Lower lobe of right lung (tissue), 2 donors: ENCODE measurements around the gene CASKIN2. TPM values are rescaled to one million over a fixed set of nuclear protein-coding genes. Genes with fewer than 3 reads are reported as not detected.

Source experiments
- ATAC-seq, 2 donors: fragments of 200-7000 bp; cut with Tn5 transposase; one replicate each; pipeline ENCODE4 v1.9.1; 2020 to 2022; ENCODE audit warnings: mild to moderate bottlenecking in 2 of 2, moderate library complexity in 2 of 2
- DNase-seq: peaks from one replicate; pipeline ENCODE4 v3.0.0-alpha.2; 2020
- H3K27ac ChIP-seq: fragments of 200-600 bp; one replicate; pipeline ENCODE4 v1.8.0; 2022
- H3K27me3 ChIP-seq: fragments of 200-600 bp; one replicate; pipeline ENCODE4 v1.8.0; 2022; ENCODE audit warnings: low read depth
- H3K36me3 ChIP-seq: fragments of 200-600 bp; one replicate; pipeline ENCODE4 v1.8.0; 2022; ENCODE audit warnings: mild to moderate bottlenecking
- H3K4me1 ChIP-seq: fragments of 200-600 bp; one replicate; pipeline ENCODE4 v1.8.0; 2022
- H3K4me3 ChIP-seq: fragments of 200-600 bp; one replicate; pipeline ENCODE4 v1.8.0; 2022; ENCODE audit warnings: mild to moderate bottlenecking
- H3K9me3 ChIP-seq: fragments of 200-600 bp; one replicate; pipeline ENCODE4 v1.8.0; 2022
- intact Hi-C: fragments of 100-400 bp; cut with DNase I; formaldehyde crosslinking; loops from one replicate; pipeline ENCODE4 v1.11.0; 2022
- total RNA-seq: library from RNA; stranded (reverse); fragmentation: NEBNext Ultra II Directional; extraction: Animal tissue kit (Norgen Biotek cat#: 25700); gene quantifications from one replicate; pipeline ENCODE4 v1.2.1, GENCODE V29; 2021
- TF ChIP-seq, protein P1 (sequence below): fragments of 200-600 bp; IDR thresholded peaks from one replicate; pipeline ENCODE4 v1.8.0; 2022; ENCODE audit warnings: antibody characterized with exemption, mild to moderate bottlenecking
- donor health status: DM: no; HTN: yes; CAD: no; lungs with severe emphysema.

Gene CASKIN2
- total RNA-seq, 1 donor from 2014 or later, result 68.8 TPM

DNA sequence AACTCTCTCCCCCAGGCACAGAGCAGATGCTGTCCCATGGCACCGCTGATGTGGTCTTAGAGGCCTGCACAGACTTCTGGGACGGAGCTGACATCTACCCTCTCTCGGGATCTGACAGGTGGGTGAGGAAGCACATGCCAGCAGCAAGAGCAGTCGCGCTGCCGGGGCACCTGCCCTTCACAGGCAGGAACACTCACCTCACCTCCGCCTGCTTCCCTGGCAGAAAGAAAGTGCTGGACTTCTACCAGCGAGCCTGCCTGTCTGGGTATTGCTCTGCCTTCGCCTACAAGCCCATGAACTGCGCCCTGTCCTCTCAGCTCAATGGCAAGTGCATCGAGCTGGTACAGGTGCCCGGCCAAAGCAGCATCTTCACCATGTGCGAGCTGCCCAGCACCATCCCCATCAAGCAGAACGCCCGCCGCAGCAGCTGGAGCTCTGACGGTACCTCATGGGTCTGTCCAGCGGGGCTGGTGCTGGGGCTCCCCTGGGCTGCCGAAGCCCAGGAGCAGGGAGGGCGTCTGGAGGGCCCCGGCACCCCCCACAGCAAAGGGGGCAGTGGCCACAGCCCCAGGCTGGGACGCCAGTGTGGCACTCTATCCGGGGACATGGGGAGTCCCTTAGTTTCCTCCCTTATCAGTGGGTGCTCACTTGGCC, 21.7 kb downstream of the CASKIN2 start:
- peaks cover 82% of the 10 kb centered on the region for H3K36me3 ChIP-seq
- DNase-seq, result no peak

DNA sequence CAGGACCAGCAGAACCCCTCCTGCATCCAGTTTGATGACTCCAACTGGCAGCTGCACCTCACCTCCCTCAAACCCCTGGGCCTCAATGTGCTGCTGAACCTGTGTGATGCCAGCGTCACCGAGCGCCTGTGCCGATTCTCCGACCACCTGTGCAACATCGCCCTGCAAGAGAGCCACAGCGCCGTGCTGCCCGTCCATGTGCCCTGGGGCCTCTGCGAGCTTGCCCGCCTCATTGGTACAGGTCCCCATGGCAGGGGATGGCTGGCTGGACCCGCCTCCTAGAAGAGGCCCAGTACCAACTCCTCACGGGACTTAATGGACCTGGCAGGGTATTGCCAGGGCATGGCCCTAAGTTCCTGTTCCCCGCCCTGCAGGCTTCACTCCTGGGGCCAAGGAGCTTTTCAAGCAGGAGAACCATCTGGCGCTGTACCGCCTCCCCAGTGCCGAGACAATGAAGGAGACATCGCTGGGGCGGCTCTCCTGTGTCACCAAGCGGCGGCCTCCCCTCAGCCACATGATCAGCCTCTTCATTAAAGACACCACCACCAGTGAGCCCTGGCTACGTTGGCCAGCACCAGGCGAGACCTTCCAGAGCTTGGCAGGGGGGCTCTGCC, 22.7 kb downstream of the CASKIN2 start:
- Histone ChIP-seq H3K4me1 (peaks cover 24% of the 10 kb centered on the region), H3K36me3 (peaks cover 73% of the 10 kb centered on the region)

More for the DNA sequence above, 21.7 kb downstream of the CASKIN2 start:
- intact Hi-C loops, result no loop called here
- Histone ChIP-seq H3K27ac (no peak overlapping the region), H3K4me1 (peaks cover 16% of the 10 kb centered on the region), H3K27me3 (no peaks in the 10 kb centered on the region), H3K9me3 (no peaks in the 10 kb centered on the region), H3K4me3 (no peak overlapping the region)
- ATAC-seq, result no peak
- TF ChIP-seq, protein P1, sequence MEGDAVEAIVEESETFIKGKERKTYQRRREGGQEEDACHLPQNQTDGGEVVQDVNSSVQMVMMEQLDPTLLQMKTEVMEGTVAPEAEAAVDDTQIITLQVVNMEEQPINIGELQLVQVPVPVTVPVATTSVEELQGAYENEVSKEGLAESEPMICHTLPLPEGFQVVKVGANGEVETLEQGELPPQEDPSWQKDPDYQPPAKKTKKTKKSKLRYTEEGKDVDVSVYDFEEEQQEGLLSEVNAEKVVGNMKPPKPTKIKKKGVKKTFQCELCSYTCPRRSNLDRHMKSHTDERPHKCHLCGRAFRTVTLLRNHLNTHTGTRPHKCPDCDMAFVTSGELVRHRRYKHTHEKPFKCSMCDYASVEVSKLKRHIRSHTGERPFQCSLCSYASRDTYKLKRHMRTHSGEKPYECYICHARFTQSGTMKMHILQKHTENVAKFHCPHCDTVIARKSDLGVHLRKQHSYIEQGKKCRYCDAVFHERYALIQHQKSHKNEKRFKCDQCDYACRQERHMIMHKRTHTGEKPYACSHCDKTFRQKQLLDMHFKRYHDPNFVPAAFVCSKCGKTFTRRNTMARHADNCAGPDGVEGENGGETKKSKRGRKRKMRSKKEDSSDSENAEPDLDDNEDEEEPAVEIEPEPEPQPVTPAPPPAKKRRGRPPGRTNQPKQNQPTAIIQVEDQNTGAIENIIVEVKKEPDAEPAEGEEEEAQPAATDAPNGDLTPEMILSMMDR, result no peak

DNA sequence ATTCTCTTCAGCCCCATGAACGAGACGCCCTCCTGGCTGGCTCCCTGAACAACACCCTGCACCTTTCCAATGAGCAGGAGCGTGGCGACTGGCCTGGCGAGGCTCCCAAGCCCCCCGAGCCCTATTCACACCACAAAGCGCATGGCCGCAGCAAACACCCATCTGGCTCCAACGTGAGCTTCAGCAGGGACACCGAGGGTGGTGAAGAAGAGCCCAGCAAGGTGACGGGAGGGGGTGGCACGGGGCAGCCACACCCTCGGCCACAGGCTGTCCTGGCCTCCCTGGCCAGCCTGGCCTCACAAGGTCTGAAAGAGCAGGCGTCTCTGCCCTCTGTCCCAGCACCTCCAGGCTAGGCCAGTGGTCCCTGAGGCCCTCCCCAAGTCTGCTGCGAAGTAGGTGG, 23.7 kb downstream of the CASKIN2 start:
- H3K4me3 ChIP-seq, result no peak overlapping the region
- no peaks in the 10 kb centered on the region for H3K27me3 ChIP-seq
- peaks cover 63% of the 10 kb centered on the region for H3K36me3 ChIP-seq
- H3K9me3 ChIP-seq, result no peaks in the 10 kb centered on the region
- ATAC-seq (no peak), DNase-seq (no peak)
- H3K27ac ChIP-seq, result no peak overlapping the region
- peaks cover 34% of the 10 kb centered on the region for H3K4me1 ChIP-seq
- intact Hi-C loops, result no loop called here
- TF ChIP-seq, protein P1, result no peak

More for the DNA sequence above, 22.7 kb downstream of the CASKIN2 start:
- TF ChIP-seq, protein P1, result no peak
- ATAC-seq (no peak), DNase-seq (no peak)
- Histone ChIP-seq H3K4me3 (no peak overlapping the region), H3K27me3 (no peaks in the 10 kb centered on the region), H3K27ac (no peak overlapping the region), H3K9me3 (no peaks in the 10 kb centered on the region)
- intact Hi-C loops, result no loop called here

DNA sequence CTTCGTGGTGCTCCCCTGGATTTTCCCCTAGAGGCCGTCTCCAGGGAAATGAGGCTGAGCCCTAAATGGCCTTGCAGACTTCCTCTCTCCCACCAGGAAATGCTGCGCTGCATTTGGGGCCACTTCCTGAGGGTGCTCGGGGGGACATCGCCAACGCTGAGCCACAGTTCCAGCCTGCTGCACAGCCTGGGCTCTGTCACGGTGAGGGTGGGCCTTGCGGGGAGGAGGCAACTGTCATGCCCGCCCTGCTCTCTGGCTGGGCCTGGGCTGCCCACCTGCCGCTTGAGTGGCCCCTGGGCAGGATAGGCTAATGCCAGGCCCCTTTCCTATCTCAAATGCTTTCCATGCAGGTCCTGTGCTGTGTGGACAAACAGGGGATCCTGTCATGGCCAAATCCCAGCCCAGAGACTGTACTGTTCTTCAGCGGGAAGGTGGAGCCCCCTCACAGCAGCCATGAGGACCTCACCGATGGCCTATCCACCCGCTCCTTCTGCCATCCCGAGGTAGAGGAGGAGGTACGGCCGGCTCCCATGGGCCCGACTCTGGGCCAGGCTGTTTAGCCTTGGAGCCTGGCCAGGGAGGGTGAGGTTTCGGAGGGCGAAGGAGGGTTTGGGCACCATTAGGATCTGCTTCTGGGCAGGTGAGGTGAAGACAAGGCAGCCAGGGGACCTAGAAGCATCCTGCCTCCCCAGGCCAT, 24.2 kb downstream of the CASKIN2 start:
- TF ChIP-seq, protein P1, result no peak
- peaks cover 60% of the 10 kb centered on the region for H3K36me3 ChIP-seq
- H3K27me3 ChIP-seq, result no peaks in the 10 kb centered on the region
- intact Hi-C loops, result no loop called here
- peaks cover 39% of the 10 kb centered on the region for H3K4me1 ChIP-seq
- peak overlapping the region; percentile 71 for H3K27ac ChIP-seq
- H3K9me3 ChIP-seq, result no peaks in the 10 kb centered on the region
- H3K4me3 ChIP-seq, result no peak overlapping the region
- no peak for DNase-seq
- peak in 1 of 2 donors; percentile 1 for ATAC-seq

DNA sequence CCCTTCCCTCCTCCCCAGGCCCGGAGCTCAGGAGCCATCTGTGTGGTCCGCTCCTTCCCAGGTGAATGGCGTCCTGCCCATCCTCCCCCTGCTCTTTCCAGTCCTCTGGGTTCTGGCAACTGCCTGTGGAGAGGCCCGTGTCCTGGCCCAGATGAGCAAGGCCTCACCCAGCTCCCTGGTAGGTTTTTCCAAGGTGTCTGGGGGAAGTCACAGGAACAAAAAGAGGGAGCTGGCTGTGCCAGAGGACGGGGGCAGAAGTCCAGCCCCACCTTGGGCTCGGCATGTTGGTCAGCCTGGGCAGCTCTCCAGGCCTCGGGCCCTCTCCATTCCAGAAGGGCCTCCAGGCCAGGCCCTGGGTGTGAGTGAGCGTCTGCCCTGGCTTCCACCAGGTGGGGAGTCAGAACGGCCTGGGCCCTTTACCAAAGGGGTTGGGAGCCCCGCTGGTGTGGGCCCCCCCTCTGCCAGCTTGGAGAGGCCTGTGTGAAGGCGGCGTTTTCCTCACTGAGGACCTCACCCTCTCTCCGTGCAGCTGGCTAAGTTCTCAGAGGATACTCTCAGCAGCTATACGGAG, 25.1 kb downstream of the CASKIN2 start:
- TF ChIP-seq, protein P1, result no peak
- Histone ChIP-seq H3K27ac (peak overlapping the region; percentile 71), H3K9me3 (no peaks in the 10 kb centered on the region), H3K4me3 (no peak overlapping the region), H3K27me3 (no peaks in the 10 kb centered on the region), H3K36me3 (peaks cover 52% of the 10 kb centered on the region), H3K4me1 (peaks cover 44% of the 10 kb centered on the region)
- DNase-seq (no peak), ATAC-seq (peak; percentile 46 to 64)
- intact Hi-C loops, result no loop called here
